ENCODE data around the gene KPNA4. TPM values are rescaled to one million over a fixed set of nuclear protein-coding genes. Genes with fewer than 3 reads are reported as not detected.

The KPNA4 gene
- total and polyA plus RNA-seq, 12 donors: 6.5 to 43.6 (median 20.6) TPM

DNA sequence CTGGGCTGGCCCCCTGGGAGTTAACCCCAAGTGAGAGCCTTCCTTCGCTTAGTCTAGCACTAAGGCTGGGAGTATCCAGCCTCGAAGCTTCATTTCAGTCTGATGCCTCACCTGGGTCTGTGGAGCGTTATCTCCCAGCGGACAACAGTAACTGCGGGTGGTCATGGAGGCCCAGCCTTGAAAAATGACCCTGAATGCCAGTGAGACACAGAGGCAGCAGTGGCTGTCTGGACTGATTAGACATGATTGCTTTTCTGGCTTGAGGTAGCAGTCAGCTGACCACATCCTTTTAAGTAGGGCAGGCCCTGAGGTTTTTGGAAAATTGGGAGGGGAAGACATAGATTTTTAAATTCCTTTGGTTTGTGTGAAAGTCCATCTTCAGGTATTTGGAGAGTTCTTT, 87.6 kb downstream of the KPNA4 start:
- H3K27me3 ChIP-seq: no peaks in the 10 kb centered on the region
- no peaks in the 10 kb centered on the region for H3K9me3 ChIP-seq (replicated peaks in 1 of 3)
- H3K4me3 ChIP-seq: no peak overlapping the region
- TF ChIP-seq POLR2A (IDR thresholded peaks at IDR 0.05): no peak
- TF ChIP-seq, protein P1, sequence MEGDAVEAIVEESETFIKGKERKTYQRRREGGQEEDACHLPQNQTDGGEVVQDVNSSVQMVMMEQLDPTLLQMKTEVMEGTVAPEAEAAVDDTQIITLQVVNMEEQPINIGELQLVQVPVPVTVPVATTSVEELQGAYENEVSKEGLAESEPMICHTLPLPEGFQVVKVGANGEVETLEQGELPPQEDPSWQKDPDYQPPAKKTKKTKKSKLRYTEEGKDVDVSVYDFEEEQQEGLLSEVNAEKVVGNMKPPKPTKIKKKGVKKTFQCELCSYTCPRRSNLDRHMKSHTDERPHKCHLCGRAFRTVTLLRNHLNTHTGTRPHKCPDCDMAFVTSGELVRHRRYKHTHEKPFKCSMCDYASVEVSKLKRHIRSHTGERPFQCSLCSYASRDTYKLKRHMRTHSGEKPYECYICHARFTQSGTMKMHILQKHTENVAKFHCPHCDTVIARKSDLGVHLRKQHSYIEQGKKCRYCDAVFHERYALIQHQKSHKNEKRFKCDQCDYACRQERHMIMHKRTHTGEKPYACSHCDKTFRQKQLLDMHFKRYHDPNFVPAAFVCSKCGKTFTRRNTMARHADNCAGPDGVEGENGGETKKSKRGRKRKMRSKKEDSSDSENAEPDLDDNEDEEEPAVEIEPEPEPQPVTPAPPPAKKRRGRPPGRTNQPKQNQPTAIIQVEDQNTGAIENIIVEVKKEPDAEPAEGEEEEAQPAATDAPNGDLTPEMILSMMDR (IDR thresholded peaks at IDR 0.05): no peak
- DNase-seq: peak in 2 of 7 donors; percentile 13 to 21
- no peaks in the 10 kb centered on the region for H3K4me1 ChIP-seq (replicated peaks in 1 of 2)
- no peak overlapping the region for H3K27ac ChIP-seq
- intact Hi-C loops (cut with DNase I): no loop called here
- no peaks in the 10 kb centered on the region for H3K36me3 ChIP-seq (replicated peaks in 1 of 2)
- WGBS, 4 donors: 37 to 53% (median 46%) methylated on average over 3 to 5 of the region's 5 CpGs; no CpG with 5 or more reads in 1 of the 4 donors

DNA sequence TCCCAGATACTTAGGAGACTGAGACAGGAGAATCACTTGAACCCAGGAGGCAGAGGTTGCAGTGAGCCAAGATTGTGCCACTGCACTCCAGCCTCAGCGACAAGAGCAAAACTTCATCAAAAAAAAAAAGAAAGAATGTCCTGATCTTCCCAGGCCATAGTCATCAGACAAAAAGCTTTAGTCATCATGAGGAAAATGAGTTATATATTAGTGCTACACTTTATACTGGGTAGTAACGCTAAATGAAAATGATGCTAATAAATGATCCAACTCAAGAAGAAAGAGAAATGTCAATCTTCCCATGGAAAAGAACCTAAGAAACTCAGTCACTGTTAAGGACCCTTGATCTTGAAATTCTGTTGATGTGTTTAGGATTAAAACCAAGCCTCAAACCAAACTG, 89.5 kb downstream of the KPNA4 start:
- no peak for TF ChIP-seq POLR2A (IDR thresholded peaks at IDR 0.05)
- TF ChIP-seq, protein P1 (IDR thresholded peaks at IDR 0.05): no peak
- Histone ChIP-seq H3K27ac (no peak overlapping the region), H3K4me1 (replicated peaks in 1 of 2) (no peaks in the 10 kb centered on the region), H3K9me3 (replicated peaks in 1 of 3) (no peaks in the 10 kb centered on the region), H3K27me3 (no peaks in the 10 kb centered on the region), H3K4me3 (no peak overlapping the region), H3K36me3 (replicated peaks in 1 of 2) (no peaks in the 10 kb centered on the region)
- DNase-seq: no peak
- WGBS, 4 donors: 95 to 99% (median 96%) methylated on average over 2 of the region's 2 CpGs
- intact Hi-C loops (cut with DNase I): no loop called here

DNA sequence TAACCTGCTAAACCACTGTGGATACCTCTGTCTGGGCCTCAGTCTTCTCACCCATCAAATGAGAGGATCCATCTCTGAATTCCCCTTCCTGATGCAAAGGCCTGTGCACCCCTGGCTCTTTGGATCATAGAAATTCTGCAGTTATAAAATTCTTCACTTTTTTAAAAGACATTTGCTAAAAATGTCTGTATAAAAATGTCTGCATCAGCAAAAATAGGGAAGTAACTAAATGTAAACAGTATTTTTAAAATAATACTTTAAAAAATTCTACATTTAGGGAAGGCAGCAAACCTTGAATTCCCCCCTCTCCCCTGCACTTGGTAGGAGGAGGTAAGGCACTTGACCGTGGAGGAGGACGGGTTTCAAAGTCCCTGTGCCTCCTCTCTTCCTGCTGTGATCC, 90.2 kb downstream of the KPNA4 start:
- 78 to 97% (median 85%) methylated on average over 2 of the region's 2 CpGs for WGBS, 4 donors
- no peak for DNase-seq
- H3K4me1 ChIP-seq (replicated peaks in 1 of 2): no peaks in the 10 kb centered on the region
- intact Hi-C loops (cut with DNase I): no loop called here
- no peak overlapping the region for H3K4me3 ChIP-seq
- TF ChIP-seq, protein P1 (IDR thresholded peaks at IDR 0.05): no peak
- TF ChIP-seq POLR2A (IDR thresholded peaks at IDR 0.05): no peak
- H3K27ac ChIP-seq: no peak overlapping the region
- no peaks in the 10 kb centered on the region for H3K9me3 ChIP-seq (replicated peaks in 1 of 3)
- no peaks in the 10 kb centered on the region for H3K36me3 ChIP-seq (replicated peaks in 1 of 2)
- H3K27me3 ChIP-seq: no peaks in the 10 kb centered on the region

DNA sequence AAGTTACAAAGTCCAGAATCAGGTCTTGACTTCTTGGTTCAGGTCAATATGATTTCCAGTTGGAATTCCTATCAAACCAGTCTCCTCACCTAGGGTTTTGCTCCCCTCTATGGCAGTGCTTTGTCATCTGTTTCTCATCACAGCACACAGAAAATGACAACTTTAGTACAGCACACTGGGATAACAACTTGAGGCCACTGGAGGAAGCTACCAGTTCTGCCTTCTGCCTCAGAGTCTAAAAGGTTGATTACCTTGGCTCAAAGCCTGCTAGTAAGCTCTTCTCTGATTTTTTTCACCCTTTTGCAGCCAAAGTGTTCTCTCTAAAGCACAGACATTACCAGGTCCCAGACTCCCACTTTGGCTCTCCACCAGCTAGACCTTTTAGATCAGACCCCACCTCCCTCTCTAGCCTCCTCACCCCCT, 90.9 kb downstream of the KPNA4 start:
- Histone ChIP-seq H3K4me3 (no peak overlapping the region), H3K27me3 (no peaks in the 10 kb centered on the region), H3K36me3 (replicated peaks in 1 of 2) (no peaks in the 10 kb centered on the region), H3K9me3 (replicated peaks in 1 of 3) (no peaks in the 10 kb centered on the region), H3K27ac (no peak overlapping the region), H3K4me1 (replicated peaks in 1 of 2) (no peaks in the 10 kb centered on the region)
- no peak for DNase-seq
- TF ChIP-seq, protein P1 (IDR thresholded peaks at IDR 0.05): no peak
- TF ChIP-seq POLR2A (IDR thresholded peaks at IDR 0.05): no peak
- intact Hi-C loops (cut with DNase I): no loop called here

Data from adrenal gland (tissue), 12 donors.